Thyroid gland (tissue), 4 donors: ENCODE measurements around the gene IGIP.
A peak's percentile ranks its signal among the peaks of the same experiment; 100 is the strongest.

Experiments used
- CTCF ChIP-seq, 6 experiments: fragments of 200-600 bp in 3 of 6; fragments of 450-650 bp in 3 of 6; sonication (generic) in 3 of 6; IDR thresholded peaks; one replicate each; pipeline ENCODE4 v1.5.1; 2016 to 2019; ENCODE audit warnings: antibody characterized with exemption in 6 of 6, mild to moderate bottlenecking in 2 of 6, inconsistent platforms in 1 of 6, moderate library complexity in 1 of 6
- POLR2A ChIP-seq, 2 donors: fragments of 450-650 bp; IDR thresholded peaks; one replicate each; pipeline ENCODE4 v1.6.1; 2017; ENCODE audit warnings: antibody characterized with exemption in 2 of 2, mild to moderate bottlenecking in 2 of 2, moderate library complexity in 1 of 2

- TF ChIP-seq CTCF (IDR thresholded peaks at IDR 0.05) (peak in 4 of 6 experiments; percentile 51 to 73 (median 65)), POLR2A (IDR thresholded peaks at IDR 0.05) (no peak)
Measured at GRCh38 chr5:140133514-140134167, 7.9 kb downstream of the IGIP start.
